ENCODE results near the gene EHD3. TPM values are rescaled to one million over a fixed set of nuclear protein-coding genes. Genes with fewer than 3 reads are reported as not detected.

EHD3 gene
- 3.4 and 4.6 TPM in 2 replicates for total RNA-seq

DNA sequence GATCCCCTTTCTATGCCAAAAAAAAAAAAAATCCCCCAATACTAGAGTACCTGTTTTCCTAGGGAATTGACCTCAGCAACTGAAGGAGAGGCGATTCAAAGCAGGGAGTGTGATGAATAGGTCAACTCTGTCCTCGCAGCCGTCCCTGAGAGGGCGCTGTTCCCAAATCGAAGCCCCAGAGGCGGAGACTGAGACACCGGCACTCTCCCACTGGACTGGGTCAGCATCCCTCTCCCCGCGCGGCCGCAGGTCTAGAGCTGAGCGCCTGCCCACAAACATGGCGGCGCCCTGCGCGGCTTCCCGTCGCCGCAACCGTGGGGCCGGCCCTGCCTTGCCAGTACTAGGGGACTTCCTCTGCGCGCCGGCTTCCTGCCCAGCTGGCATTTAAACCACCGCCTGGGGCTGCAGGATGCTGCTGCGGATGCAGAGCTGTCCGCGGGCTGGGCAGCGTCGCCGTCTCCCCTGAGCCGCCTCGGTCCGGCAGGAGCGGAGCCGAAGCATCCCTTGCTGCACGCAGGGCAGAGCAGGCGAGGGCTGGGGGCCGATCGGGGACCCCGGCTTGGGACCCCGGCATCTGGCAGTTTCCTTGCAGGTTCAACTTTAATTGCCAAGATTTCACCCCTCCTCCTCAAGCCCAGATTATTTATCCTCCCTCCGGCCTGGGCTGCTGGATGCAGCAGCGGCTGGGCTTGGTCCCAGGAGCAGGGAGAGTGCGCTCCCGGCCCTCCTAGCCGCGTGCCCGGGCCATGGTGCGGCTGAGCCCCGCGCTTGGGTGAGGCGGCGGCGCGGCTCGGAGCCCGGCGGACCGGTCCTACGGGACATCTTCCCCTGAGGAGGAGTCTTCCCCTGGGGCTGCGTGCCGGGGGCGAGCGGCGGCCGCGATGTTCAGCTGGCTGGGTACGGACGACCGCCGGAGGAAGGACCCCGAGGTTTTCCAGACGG lies at the start of gene EHD3:
EHD3 (plus strand) TSS at position 412 of the 942 bp plus-strand sequence; CDS start at position 882, 470 bp downstream.

DNA sequence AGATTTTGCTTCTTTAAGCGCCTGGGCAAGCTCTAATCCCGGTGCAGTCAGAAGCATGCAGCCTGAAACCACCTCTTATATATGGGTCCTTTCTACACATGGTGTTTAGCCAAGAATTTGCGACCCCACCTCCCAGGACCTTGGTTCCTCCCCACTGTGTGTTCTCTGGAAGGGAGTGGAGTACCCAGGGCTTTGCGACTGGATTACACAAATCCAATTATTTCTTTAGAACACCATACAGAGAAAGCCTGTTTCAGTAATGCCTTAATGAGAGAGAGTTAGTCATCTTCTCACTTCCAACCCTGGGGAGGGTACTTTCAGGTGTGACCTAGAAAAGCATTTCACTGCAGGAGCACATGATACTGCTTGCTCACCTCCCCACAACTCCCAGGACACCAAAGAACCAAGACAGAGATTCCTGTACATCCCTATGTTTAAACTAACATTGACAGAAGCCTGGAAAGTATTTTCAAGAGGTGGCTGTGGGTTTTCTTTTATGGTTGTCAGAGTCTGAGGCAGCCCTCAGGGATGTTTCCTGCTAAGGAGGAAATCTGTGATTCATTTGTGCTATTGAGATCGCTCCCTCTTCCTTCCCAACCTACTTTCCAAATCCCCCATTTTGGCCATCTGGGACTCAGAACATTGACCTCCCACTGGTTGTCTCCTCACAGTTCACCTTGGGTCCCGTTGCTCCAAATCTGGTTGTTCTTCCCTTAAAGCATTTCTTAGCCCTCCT lies 16.3 kb upstream of the EHD3 start, which contains the start of gene CAPN14:
CAPN14 (minus strand) TSS at position 51 of the 736 bp plus-strand sequence. CDS start 12,068 bp downstream, outside the sequence.

Other genes starting within 250 kb of the EHD3 start
- gene GALNT14, start 95.7 kb upstream of the EHD3 start, total RNA-seq, result 22.8 and 28.1 TPM in 2 replicates
- gene CAPN14, start 16.6 kb upstream of the EHD3 start, total RNA-seq, result 2.9 and 4.0 TPM in 2 replicates
- 3.9 and 4.6 TPM in 2 replicates for gene XDH, start 180.6 kb downstream of the EHD3 start, total RNA-seq

All from airway epithelial cell (primary cell).